GM21576 (cell line): Measurements from ENCODE around the gene BBLN.

ENCODE experiments used
- ATAC-seq: cut with Tn5 transposase; IDR thresholded peaks from one replicate; pipeline ENCODE4 v1.9.1; 2021; ENCODE audit warnings: mild to moderate bottlenecking, moderate library complexity; ENCODE audit not compliant: unreplicated experiment

The BBLN gene

GRCh38 chr9:128211186-128211980 lies 51.3 kb downstream of the BBLN start:
- no peak for ATAC-seq

GRCh38 chr9:128211981-128212281 lies 51.9 kb downstream of the BBLN start:
- ATAC-seq, result no peak
